AG10803 (cell line): Measurements from ENCODE around the gene OBSCN.

Experiments
- DNase-seq: peaks from one replicate; pipeline ENCODE4 v3.0.0; 2010; ENCODE audit warnings: low read depth
- H3K4me3 ChIP-seq: 2 replicates; pipeline ENCODE4 v1.5.1; 2011; ENCODE audit warnings: mild to moderate bottlenecking, low read length, control low read depth
- CTCF ChIP-seq: conservative IDR thresholded peaks from 2 replicates; pipeline ENCODE4 v1.5.1; 2011; ENCODE audit warnings: mild to moderate bottlenecking, low read length, control low read depth, inconsistent platforms

OBSCN gene

GRCh38 chr1:228405200-228405978 lies 197.5 kb downstream of the OBSCN start:
- peak overlapping the region; percentile 91 for H3K4me3 ChIP-seq
- TF ChIP-seq CTCF = no peak
- peak; percentile 31 for DNase-seq

GRCh38 chr1:228405979-228406228 lies 198.1 kb downstream of the OBSCN start:
- TF ChIP-seq CTCF = no peak
- no peak for DNase-seq
- H3K4me3 ChIP-seq = peak overlapping the region; percentile 91

GRCh38 chr1:228407106-228408040 lies 199.5 kb downstream of the OBSCN start:
- no peak for DNase-seq
- TF ChIP-seq CTCF = no peak
- H3K4me3 ChIP-seq = peak overlapping the region; percentile 91

GRCh38 chr1:228408041-228408868 lies 200.4 kb downstream of the OBSCN start:
- no peak for TF ChIP-seq CTCF
- H3K4me3 ChIP-seq = peak overlapping the region; percentile 91
- DNase-seq = no peak

- DNase-seq = no peak
- no peak overlapping the region for H3K4me3 ChIP-seq
- TF ChIP-seq CTCF = no peak
Observed at GRCh38 chr1:228408869-228409805, 201.3 kb downstream of the OBSCN start.

GRCh38 chr1:228410015-228410414 lies 202.2 kb downstream of the OBSCN start:
- DNase-seq = peak; percentile 51
- no peak for TF ChIP-seq CTCF
- H3K4me3 ChIP-seq = no peak overlapping the region
